IPS-18c (cell line): ENCODE measurements around the gene KRT83.

Experiments
- H3K4me3 ChIP-seq: 2 replicates; pipeline ENCODE4 v1.7.0; 2013; ENCODE audit warnings: low read depth, mild to moderate bottlenecking, low read length, moderate library complexity; ENCODE audit not compliant: insufficient read depth
- H3K9me3 ChIP-seq: one replicate; pipeline ENCODE4 v1.6.1; 2013; ENCODE audit warnings: mild to moderate bottlenecking, low read length, moderate library complexity; ENCODE audit not compliant: control insufficient read depth, insufficient read depth

The KRT83 gene

DNA sequence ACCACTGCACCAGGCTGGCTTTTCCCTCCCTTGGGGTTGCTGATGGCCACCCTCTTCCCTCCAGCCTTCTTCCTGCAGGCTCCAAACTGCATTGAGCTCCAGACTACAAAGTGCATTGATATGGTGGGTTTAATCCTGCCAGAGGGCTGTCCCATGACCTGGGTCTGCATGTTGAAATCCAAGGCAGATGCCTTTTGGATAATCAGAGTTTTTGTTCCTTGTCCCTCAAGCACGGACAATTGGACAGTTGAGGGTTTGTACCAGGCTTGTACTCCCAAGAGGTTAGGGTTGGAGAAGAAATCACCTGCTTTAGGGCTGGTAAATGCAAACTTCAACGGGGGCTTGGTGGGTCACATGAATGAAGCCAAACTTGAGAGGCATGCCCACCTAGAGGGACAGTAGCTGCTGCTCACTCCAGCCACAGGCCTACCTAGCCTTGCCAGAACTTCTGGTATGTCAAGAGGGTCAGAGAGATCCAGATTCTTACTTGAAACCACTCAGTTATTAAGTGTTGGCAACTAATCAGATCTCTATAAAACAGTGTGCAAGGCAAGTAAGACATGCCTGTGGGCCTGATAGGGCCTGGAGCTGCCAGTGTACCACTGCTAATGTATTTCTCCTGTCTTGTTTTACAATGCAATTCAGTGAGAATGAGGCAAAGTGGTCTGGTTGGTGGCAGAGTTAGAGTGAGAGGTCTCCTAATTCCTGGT lies 21.7 kb upstream of the KRT83 start:
- no peak overlapping the region for H3K4me3 ChIP-seq
- no peaks in the 10 kb centered on the region for H3K9me3 ChIP-seq

DNA sequence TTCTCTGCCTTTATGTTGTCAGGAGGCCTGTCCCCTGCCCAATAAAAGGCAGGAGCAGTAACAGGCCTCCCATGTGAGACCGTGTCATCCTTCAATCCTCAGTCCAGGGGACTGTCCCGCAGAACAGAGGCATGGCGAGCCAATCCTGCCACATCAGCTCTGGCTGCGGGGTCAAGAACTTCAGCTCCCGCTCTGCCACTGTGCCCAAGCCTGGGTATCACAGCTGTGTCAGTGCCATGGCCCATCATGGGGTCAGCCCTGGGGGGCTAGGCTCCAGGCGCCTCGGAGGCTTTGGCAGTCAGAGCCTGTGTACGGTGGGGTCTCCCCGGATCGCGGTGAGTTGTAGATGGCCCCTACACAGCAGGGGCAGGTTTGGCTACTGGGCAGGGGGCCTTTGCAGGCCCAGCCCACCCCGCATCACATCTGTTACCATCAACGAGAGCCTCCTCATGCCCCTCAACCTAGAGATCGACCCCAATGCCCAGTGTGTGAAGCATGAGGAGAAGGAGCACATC lies 19.9 kb upstream of the KRT83 start:
- Histone ChIP-seq H3K9me3 (no peaks in the 10 kb centered on the region), H3K4me3 (no peak overlapping the region)

DNA sequence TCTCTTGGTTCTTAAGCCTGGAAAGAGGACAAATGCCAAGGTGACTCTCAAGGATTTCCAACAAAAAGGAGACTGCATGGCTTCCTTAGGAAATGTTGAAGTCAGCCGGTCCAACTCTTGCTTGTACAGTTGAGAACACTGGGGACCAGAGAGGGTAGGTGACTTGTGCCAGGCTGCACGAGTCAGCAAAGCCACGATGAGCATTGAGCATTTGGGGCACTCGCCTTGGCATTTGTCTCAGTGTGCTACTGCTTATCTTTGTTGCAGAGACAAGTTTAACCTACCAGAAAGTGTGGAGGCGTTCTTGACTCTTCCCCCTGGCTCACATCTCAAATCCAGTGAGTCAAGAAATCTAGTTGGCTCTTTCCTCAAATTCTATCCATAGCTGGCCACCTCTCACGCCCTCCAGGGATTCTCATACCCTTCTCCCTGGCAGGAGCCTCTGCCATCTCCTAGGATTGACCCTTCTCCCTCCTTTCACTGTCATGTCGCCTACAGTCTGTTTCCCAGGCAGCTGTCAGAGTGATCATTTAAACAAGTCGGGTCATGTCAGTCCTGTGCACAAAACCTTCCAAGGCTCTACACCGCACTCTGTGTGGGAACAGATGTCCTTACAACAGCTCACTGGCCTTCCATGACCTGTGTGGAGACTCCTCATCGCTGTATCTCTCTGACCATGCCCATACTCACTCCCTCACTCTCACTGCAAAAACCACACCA lies 17.2 kb upstream of the KRT83 start:
- no peaks in the 10 kb centered on the region for H3K9me3 ChIP-seq
- H3K4me3 ChIP-seq = no peak overlapping the region

- Histone ChIP-seq H3K4me3 (no peak overlapping the region), H3K9me3 (no peaks in the 10 kb centered on the region)
Measured at GRCh38 chr12:52337054-52337453, 15.9 kb upstream of the KRT83 start.

DNA sequence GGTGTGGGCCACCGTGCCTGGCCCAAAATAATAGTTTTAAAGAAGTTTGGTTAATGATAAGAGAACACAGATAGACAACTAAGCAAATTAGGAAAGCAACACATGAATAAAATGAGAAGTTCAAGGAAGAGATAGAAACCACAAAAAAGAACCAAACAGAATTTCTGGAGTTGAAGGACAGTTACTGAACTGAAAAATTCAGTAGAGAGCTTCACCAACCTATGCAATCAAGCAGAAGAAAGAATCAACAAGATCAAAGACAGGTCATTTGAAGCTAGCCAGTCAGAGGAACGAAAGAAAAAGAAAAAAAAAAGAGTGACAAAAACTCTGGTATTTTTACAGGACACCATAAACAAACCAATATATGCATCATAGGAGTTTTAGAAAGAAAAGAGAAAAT lies 15.4 kb upstream of the KRT83 start:
- no peaks in the 10 kb centered on the region for H3K9me3 ChIP-seq

DNA sequence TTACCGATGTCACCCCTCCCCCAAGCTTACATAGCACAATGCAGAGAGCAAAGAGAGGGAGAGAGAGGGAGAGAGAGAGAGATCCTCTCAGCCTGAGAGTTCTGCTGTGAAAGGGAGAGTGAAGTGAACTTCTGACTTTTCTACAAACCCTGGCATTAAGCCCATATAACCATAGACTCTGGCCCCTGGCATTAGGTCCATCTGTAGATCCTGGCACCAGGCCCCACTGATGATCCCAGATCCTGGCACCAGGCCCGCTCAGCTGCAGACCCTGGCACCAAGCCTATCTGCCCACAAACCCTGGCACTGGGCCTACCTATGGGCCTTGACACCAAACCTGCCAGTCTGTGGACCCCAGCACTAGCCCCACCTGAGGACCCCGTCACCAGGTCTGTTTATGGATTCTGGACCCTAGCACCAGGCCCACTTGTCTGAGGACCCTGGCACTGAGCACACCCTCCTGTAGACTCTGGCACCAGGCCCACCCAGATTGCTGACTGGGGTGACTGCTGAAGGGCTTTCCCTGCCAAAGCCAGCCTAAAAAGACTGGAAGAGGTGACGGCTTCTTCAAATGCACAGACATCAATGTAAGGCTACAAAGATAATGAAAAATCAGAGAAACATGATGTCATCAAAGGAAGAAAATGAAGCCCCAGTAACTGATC lies 14.5 kb upstream of the KRT83 start:
- no peaks in the 10 kb centered on the region for H3K9me3 ChIP-seq
- no peak overlapping the region for H3K4me3 ChIP-seq

More for the DNA sequence above, 15.4 kb upstream of the KRT83 start:
- H3K4me3 ChIP-seq = no peak overlapping the region

GRCh38 chr12:52334185-52334584 lies 13.0 kb upstream of the KRT83 start:
- no peak overlapping the region for H3K4me3 ChIP-seq
- no peaks in the 10 kb centered on the region for H3K9me3 ChIP-seq

GRCh38 chr12:52333321-52333720 lies 12.1 kb upstream of the KRT83 start:
- Histone ChIP-seq H3K4me3 (no peak overlapping the region), H3K9me3 (no peaks in the 10 kb centered on the region)

GRCh38 chr12:52332381-52332780 lies 11.2 kb upstream of the KRT83 start:
- H3K9me3 ChIP-seq = no peaks in the 10 kb centered on the region

DNA sequence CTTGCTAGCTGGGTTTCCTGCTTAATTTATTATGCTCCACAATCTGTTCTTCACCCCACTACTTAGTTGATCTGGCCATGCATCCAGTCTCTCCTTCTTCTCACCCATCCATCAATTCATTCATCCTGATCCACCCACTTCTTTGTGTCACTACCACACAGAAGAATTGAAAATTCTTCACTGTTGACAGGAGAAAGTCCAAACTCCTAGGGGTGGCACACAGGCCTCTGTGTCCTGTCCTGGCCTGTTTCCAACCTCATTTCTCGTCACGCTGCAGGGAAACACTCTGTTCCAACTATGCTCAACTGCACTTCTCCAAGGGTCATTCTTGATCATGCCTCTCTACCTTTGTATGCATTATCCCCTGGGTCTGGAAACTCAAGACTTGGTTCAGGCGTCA lies 10.6 kb upstream of the KRT83 start:
- H3K4me3 ChIP-seq = no peak overlapping the region
- H3K9me3 ChIP-seq = no peaks in the 10 kb centered on the region

More at GRCh38 chr12:52332381-52332780, 11.2 kb upstream of the KRT83 start:
- no peak overlapping the region for H3K4me3 ChIP-seq

DNA sequence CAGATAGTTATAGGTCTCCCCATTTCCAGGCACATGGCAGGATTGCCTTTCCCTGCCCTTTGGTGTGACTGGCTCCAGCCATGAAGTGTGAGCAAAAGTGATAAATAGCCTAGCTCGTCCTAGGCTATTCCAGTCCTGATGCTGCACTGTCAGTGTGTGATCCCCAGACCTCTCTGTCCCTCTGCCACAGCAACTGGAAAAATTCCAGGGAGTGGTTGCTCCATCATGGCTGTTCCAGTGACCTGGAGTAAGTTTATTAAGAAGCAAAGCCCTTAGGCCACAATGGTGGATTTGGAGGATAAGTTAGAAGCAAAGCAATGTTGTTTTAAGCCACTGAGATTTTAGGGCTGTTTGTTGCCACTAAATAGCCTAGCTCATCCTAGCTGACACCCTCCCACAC lies 9.8 kb upstream of the KRT83 start:
- Histone ChIP-seq H3K4me3 (no peak overlapping the region), H3K9me3 (no peaks in the 10 kb centered on the region)

DNA sequence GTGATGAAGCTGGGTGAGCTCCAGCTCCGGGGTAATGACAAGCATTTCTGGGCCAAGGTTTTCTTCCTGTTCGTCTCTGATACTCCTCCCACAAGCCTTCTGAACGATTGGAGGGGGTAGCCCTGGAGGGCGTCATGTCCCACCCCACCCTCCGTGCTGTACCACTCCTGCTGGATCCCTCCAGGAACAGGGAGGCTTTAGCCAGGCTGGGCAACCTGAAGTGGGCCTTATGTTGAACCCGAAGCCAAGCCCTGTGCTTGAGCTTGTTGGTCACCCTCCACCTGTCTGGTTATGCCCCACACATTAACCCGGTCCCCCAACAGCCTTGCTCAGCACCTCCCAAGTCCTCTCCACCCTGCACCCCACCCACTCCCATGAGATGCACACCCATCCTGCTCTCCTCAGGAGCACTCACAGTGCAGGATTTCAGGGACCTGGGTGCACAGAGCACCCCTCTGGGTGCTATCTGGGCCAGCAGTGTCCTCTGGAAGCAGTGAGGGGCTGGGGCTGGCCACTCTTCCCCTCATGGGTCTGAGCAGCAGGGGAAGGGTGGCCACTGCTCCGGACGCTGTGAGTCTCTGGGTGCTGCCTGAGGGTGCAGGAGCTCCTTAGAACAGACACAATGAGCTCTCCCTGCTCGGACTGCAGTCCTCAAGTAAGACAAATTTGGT lies 6.8 kb upstream of the KRT83 start:
- no peaks in the 10 kb centered on the region for H3K9me3 ChIP-seq
- H3K4me3 ChIP-seq = no peak overlapping the region

- no peak overlapping the region for H3K4me3 ChIP-seq
- no peaks in the 10 kb centered on the region for H3K9me3 ChIP-seq
Measured at GRCh38 chr12:52327052-52327829, 6.0 kb upstream of the KRT83 start.

GRCh38 chr12:52324153-52324444 lies 2.9 kb upstream of the KRT83 start:
- no peaks in the 10 kb centered on the region for H3K9me3 ChIP-seq

GRCh38 chr12:52323416-52324152 lies 2.4 kb upstream of the KRT83 start:
- Histone ChIP-seq H3K9me3 (no peaks in the 10 kb centered on the region), H3K4me3 (no peak overlapping the region)

More at GRCh38 chr12:52324153-52324444, 2.9 kb upstream of the KRT83 start:
- no peak overlapping the region for H3K4me3 ChIP-seq

- no peaks in the 10 kb centered on the region for H3K9me3 ChIP-seq
- no peak overlapping the region for H3K4me3 ChIP-seq
Measured at GRCh38 chr12:52323001-52323400, 1.8 kb upstream of the KRT83 start.
